ENCODE measurements around the gene PNPLA7. TPM values are rescaled to one million over a fixed set of nuclear protein-coding genes. Genes with fewer than 3 reads are reported as not detected.

PNPLA7 gene
- total RNA-seq, 1 donor from 2014 or later, result 8.8 TPM

DNA sequence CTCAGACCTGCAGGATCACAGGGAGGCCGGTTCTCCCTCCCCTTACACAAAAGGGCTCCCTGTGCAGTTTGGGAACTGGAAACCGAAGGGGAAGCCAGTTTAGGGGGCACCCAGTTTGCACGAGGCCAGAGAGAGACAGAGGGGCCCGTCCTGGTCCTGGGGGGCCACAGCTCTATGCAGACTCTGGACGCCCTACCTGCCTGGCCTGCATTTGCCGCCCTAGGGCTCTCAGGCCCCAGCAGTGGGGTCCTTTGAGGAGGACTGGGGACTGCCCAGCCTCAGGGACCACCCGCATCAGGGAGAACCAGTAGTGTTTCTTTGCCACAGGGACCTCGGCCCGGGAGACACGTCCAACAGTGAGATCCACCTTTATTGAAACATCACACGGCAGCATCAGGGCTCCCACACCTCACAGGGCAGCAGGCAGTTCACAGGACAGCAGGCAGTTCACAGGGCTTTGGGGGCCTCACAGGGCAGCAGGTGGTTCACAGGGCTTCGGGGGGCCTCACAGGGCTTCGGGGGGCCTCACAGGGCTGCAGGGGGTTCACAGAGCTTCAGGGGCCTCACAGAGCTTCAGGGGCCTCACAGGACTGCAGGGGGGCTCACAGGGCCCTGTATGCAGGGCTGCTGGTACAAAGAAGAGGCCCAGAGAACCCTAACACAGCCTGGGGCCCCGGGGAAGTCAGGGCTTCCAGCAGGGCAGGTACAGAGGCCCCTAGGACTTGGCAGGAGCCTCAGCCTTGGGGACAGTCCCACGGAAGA lies 90.4 kb downstream of the PNPLA7 start:
- Mint-ChIP-seq H3K27ac (no peak overlapping the region), H3K4me3 (ENCODE audit: low read depth) (peak overlapping the region; percentile 46), H3K27me3 (peaks cover 7% of the 10 kb centered on the region), H3K9me3 (ENCODE audit: low read depth) (no peaks in the 10 kb centered on the region), H3K4me1 (ENCODE audit: low read depth) (no peaks in the 10 kb centered on the region), H3K36me3 (ENCODE audit: insufficient read depth) (peaks cover 6% of the 10 kb centered on the region)
- TF ChIP-seq, protein P1, sequence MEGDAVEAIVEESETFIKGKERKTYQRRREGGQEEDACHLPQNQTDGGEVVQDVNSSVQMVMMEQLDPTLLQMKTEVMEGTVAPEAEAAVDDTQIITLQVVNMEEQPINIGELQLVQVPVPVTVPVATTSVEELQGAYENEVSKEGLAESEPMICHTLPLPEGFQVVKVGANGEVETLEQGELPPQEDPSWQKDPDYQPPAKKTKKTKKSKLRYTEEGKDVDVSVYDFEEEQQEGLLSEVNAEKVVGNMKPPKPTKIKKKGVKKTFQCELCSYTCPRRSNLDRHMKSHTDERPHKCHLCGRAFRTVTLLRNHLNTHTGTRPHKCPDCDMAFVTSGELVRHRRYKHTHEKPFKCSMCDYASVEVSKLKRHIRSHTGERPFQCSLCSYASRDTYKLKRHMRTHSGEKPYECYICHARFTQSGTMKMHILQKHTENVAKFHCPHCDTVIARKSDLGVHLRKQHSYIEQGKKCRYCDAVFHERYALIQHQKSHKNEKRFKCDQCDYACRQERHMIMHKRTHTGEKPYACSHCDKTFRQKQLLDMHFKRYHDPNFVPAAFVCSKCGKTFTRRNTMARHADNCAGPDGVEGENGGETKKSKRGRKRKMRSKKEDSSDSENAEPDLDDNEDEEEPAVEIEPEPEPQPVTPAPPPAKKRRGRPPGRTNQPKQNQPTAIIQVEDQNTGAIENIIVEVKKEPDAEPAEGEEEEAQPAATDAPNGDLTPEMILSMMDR (IDR thresholded peaks at IDR 0.05; ENCODE audit: unreplicated experiment), result no peak
- DNase-seq (ENCODE audit: low spot score, unreplicated experiment), result no peak

DNA sequence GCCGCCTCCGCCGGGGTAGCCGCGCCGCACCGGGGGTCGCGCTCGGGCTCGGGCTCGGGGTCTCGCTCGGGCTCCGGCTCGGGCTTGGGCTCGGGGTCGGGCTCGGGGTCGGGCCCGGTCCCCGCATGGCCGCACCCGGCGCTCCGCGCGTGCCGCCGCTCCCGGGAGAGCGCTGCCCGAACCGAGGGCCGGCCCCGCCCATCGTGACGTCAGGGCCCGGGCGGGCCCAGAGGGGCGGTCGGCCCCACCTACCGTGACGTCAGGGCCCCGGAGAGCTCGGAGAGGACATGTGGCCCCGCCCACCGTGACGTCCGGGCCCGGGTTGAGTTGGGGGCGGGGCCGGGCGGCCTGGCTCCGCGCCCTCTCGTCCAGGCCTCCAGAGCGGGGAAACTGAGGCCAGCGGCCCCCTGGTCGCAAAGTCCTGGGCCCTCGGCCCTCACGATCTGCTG lies 91.0 kb downstream of the PNPLA7 start, which contains the start of gene NSMF:
NSMF (minus strand) TSS at position 183 of the 449 bp plus-strand sequence. CDS start 232 bp downstream, outside the sequence.
- Mint-ChIP-seq H3K27ac (no peak within 1 kb of the TSS), H3K27me3 (peaks cover 7% of the 10 kb centered on the region), H3K4me3 (ENCODE audit: low read depth) (peak within 1 kb of the TSS; percentile 46), H3K4me1 (ENCODE audit: low read depth) (peaks cover 2% of the 10 kb centered on the region), H3K9me3 (ENCODE audit: low read depth) (no peaks in the 10 kb centered on the region), H3K36me3 (ENCODE audit: insufficient read depth) (peaks cover 6% of the 10 kb centered on the region)
- TF ChIP-seq, protein P1 (IDR thresholded peaks at IDR 0.05; ENCODE audit: unreplicated experiment), result no peak
- DNase-seq (ENCODE audit: low spot score, unreplicated experiment), result peak; percentile 90

DNA sequence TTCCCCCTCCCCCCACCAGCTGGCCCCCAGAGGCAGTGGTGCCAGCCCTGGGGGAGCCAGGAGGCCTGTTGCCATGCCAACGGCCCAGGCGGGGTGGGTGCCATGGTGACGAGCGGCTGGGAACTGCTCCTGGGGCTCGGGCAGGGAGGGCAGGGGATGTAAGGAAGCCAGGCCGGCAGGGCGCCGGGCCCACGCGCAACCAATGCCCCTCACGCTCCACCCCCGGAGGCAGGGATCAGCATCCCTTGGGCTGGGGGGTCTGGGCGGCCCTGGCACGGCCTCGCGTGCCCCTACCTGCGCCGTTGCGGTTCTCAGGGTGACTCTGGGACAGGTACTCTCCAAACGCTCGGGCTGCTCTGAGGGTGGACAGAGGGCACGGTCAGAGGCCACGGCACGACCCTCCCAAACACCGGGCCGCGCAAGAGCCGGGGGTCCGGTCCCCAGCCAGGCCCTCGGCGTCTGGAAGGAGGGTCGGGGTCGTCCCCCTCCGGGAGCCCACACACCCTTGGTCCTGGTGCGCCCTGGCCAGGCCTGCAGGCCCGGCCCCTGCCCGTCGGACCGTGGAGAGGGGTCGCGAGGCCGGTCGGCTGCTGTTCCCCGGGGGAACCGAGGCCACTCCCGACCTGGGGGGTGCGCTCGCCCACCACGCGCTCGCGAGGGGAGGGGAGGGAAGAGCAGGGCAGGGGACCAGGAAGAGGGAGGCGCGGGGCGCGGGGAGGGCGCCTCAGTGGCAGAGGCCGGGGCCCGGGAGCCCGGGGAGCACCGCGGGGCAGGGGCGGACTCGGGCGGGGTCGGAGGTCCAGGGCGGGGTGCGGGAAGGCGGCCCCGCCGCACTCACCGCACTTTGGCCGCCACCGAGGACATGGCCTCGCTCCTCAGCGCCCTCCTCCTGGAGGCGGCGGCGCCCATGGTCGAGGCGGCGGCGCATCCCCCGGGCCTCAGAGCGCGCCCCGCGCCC lies 91.7 kb downstream of the PNPLA7 start:
- Mint-ChIP-seq H3K36me3 (ENCODE audit: insufficient read depth) (peaks cover 6% of the 10 kb centered on the region), H3K4me3 (ENCODE audit: low read depth) (no peak overlapping the region), H3K4me1 (ENCODE audit: low read depth) (peaks cover 2% of the 10 kb centered on the region), H3K27ac (no peak overlapping the region), H3K9me3 (ENCODE audit: low read depth) (no peaks in the 10 kb centered on the region), H3K27me3 (peaks cover 7% of the 10 kb centered on the region)
- TF ChIP-seq, protein P1 (IDR thresholded peaks at IDR 0.05; ENCODE audit: unreplicated experiment), result no peak
- DNase-seq (ENCODE audit: low spot score, unreplicated experiment), result no peak

GRCh38 chr9:137457406-137458193 lies 92.6 kb downstream of the PNPLA7 start:
- Mint-ChIP-seq H3K27ac (no peak overlapping the region), H3K9me3 (ENCODE audit: low read depth) (no peaks in the 10 kb centered on the region), H3K27me3 (peaks cover 3% of the 10 kb centered on the region), H3K4me1 (ENCODE audit: low read depth) (peaks cover 2% of the 10 kb centered on the region), H3K36me3 (ENCODE audit: insufficient read depth) (peaks cover 6% of the 10 kb centered on the region), H3K4me3 (ENCODE audit: low read depth) (no peak overlapping the region)
- TF ChIP-seq, protein P1 (IDR thresholded peaks at IDR 0.05; ENCODE audit: unreplicated experiment), result no peak
- DNase-seq (ENCODE audit: low spot score, unreplicated experiment), result no peak

Measured in progenitor cell of endocrine pancreas (in vitro differentiated cells).